ENCODE data around the gene LMO7.
"Not testable (repeated sequence)": the region's sequence is repeated elsewhere in the genome, so short reads cannot be mapped to it uniquely, and the experiment has no call there.

LMO7 gene

DNA sequence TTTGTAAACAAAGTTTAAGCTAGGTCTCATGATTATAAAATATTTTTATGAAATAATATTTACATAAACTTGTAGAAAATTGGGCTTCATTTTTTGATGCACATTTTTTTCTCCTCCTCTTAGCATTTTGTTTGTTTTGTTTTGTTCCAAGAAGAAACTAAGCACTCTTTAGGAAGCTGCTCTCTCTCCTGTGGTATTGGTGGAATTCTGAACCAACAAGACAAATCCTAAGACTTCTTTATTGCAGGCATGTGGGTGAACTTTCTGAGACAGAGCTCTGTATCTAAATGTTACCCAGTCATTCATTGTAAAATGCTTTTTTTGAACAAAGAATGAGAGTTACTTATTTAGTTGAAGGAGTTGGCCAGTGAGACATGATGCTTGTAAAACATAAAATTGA lies 39.3 kb downstream of the LMO7 start:
- Histone ChIP-seq H3K4me3 (ENCODE audit: low read depth, low read length) (no peak overlapping the region), H3K9me3 (ENCODE audit: control insufficient read depth, insufficient read depth, low read length) (no peaks in the 10 kb centered on the region), H3K9ac (ENCODE audit: low read depth, low read length) (no peak overlapping the region), H3K36me3 (ENCODE audit: control insufficient read depth, insufficient read depth, low read length) (no peaks in the 10 kb centered on the region), H3K27ac (ENCODE audit: low read depth, low read length) (no peak overlapping the region), H3K27me3 (ENCODE audit: control insufficient read depth, insufficient read depth, low read length) (no peaks in the 10 kb centered on the region), H3K4me1 (ENCODE audit: control insufficient read depth, insufficient read depth, low read length) (peaks cover 27% of the 10 kb centered on the region)

GRCh38 chr13:75679459-75679858 lies 43.3 kb downstream of the LMO7 start:
- Histone ChIP-seq H3K9ac (ENCODE audit: low read depth, low read length) (no peak overlapping the region), H3K27ac (ENCODE audit: low read depth, low read length) (no peak overlapping the region), H3K4me1 (ENCODE audit: control insufficient read depth, insufficient read depth, low read length) (peaks cover 31% of the 10 kb centered on the region), H3K27me3 (ENCODE audit: control insufficient read depth, insufficient read depth, low read length) (no peaks in the 10 kb centered on the region), H3K4me3 (ENCODE audit: low read depth, low read length) (no peak overlapping the region), H3K9me3 (ENCODE audit: control insufficient read depth, insufficient read depth, low read length) (no peaks in the 10 kb centered on the region), H3K36me3 (ENCODE audit: control insufficient read depth, insufficient read depth, low read length) (no peaks in the 10 kb centered on the region)

DNA sequence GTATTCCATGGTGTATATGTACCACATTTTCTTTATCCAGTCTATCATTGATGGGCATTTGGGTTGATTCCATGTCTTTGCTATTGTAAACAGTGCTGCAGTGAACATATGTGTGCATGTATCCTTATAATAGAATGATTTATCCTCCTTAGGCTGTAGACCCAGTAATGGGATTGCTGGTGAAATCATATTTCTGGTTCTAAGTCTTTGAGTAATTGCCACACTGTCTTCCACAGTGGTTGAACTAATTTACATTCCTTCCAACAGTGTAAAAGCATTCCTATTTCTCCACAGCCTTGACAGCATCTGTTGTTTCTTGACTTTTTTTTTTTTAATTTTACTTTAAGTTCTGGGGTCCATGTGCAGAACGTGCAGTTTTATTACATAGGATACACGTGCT lies 44.1 kb downstream of the LMO7 start:
- peaks cover 34% of the 10 kb centered on the region for H3K4me1 ChIP-seq (ENCODE audit: control insufficient read depth, insufficient read depth, low read length)
- H3K9ac ChIP-seq (ENCODE audit: low read depth, low read length); H3K36me3 ChIP-seq (ENCODE audit: control insufficient read depth, insufficient read depth, low read length); H3K27me3 ChIP-seq (ENCODE audit: control insufficient read depth, insufficient read depth, low read length); H3K9me3 ChIP-seq (ENCODE audit: control insufficient read depth, insufficient read depth, low read length); H3K4me3 ChIP-seq (ENCODE audit: low read depth, low read length); H3K27ac ChIP-seq (ENCODE audit: low read depth, low read length): not testable (repeated sequence)

DNA sequence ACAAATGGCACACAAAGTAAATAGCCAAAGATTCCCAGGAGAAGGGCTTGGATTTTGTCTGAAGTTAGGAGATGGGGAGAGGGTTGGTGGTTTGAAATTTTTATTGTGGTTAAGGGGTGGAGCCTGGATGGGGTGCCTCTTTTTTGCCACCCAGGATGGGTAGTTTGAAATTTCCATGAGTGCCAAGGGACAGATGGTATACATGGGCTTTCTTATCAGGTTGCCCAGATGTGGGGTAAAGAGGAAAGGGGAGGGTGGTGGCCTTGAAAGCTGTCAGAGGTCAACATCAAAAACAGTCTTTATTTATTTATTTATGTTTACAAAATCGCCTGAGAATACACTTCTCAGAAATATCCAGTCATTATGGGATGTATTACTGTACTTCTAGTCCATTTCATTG lies 46.2 kb downstream of the LMO7 start:
- H3K4me3 ChIP-seq (ENCODE audit: low read depth, low read length) = no peak overlapping the region
- H3K9me3 ChIP-seq (ENCODE audit: control insufficient read depth, insufficient read depth, low read length) = no peaks in the 10 kb centered on the region
- peaks cover 15% of the 10 kb centered on the region for H3K4me1 ChIP-seq (ENCODE audit: control insufficient read depth, insufficient read depth, low read length)
- no peak overlapping the region for H3K9ac ChIP-seq (ENCODE audit: low read depth, low read length)
- no peaks in the 10 kb centered on the region for H3K36me3 ChIP-seq (ENCODE audit: control insufficient read depth, insufficient read depth, low read length)
- H3K27me3 ChIP-seq (ENCODE audit: control insufficient read depth, insufficient read depth, low read length) = no peaks in the 10 kb centered on the region
- no peak overlapping the region for H3K27ac ChIP-seq (ENCODE audit: low read depth, low read length)

- H3K27me3 ChIP-seq (ENCODE audit: control insufficient read depth, insufficient read depth, low read length) = no peaks in the 10 kb centered on the region
- H3K4me3 ChIP-seq (ENCODE audit: low read depth, low read length) = no peak overlapping the region
- H3K36me3 ChIP-seq (ENCODE audit: control insufficient read depth, insufficient read depth, low read length) = no peaks in the 10 kb centered on the region
- peak overlapping the region; percentile 80 for H3K27ac ChIP-seq (ENCODE audit: low read depth, low read length)
- H3K9me3 ChIP-seq (ENCODE audit: control insufficient read depth, insufficient read depth, low read length) = no peaks in the 10 kb centered on the region
- H3K9ac ChIP-seq (ENCODE audit: low read depth, low read length) = no peak overlapping the region
- H3K4me1 ChIP-seq (ENCODE audit: control insufficient read depth, insufficient read depth, low read length) = peaks cover 15% of the 10 kb centered on the region
Observed at GRCh38 chr13:75685239-75685697, 49.1 kb downstream of the LMO7 start.

GRCh38 chr13:75687150-75687763 lies 51.1 kb downstream of the LMO7 start:
- Histone ChIP-seq H3K36me3 (ENCODE audit: control insufficient read depth, insufficient read depth, low read length) (no peaks in the 10 kb centered on the region), H3K4me3 (ENCODE audit: low read depth, low read length) (no peak overlapping the region), H3K4me1 (ENCODE audit: control insufficient read depth, insufficient read depth, low read length) (peaks cover 15% of the 10 kb centered on the region), H3K9ac (ENCODE audit: low read depth, low read length) (no peak overlapping the region), H3K9me3 (ENCODE audit: control insufficient read depth, insufficient read depth, low read length) (no peaks in the 10 kb centered on the region), H3K27me3 (ENCODE audit: control insufficient read depth, insufficient read depth, low read length) (no peaks in the 10 kb centered on the region), H3K27ac (ENCODE audit: low read depth, low read length) (no peak overlapping the region)

GRCh38 chr13:75689686-75690085 lies 53.6 kb downstream of the LMO7 start:
- Histone ChIP-seq H3K36me3 (ENCODE audit: control insufficient read depth, insufficient read depth, low read length) (no peaks in the 10 kb centered on the region), H3K27ac (ENCODE audit: low read depth, low read length) (no peak overlapping the region), H3K9ac (ENCODE audit: low read depth, low read length) (no peak overlapping the region), H3K9me3 (ENCODE audit: control insufficient read depth, insufficient read depth, low read length) (no peaks in the 10 kb centered on the region), H3K27me3 (ENCODE audit: control insufficient read depth, insufficient read depth, low read length) (no peaks in the 10 kb centered on the region), H3K4me1 (ENCODE audit: control insufficient read depth, insufficient read depth, low read length) (peaks cover 8% of the 10 kb centered on the region), H3K4me3 (ENCODE audit: low read depth, low read length) (no peak overlapping the region)

DNA sequence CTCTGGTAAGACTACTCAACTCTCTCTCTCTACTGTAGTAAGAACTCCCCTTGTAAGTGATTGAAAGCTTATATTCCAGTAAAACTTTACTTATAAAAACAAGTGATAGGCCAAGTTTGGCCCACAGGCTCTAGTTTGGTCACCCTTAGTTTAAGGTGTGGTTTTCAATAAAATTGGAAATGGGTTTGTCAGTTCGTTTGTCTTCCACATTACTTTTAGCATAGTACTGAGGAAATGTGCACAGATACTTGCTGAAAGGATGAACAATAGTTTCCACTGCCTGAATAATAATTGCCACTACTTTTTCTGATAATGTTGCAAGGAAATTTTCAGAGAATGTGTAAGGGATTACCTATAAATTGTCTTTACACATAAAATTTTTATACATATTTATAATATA lies 54.5 kb downstream of the LMO7 start:
- Histone ChIP-seq H3K27me3 (ENCODE audit: control insufficient read depth, insufficient read depth, low read length) (no peaks in the 10 kb centered on the region), H3K27ac (ENCODE audit: low read depth, low read length) (no peak overlapping the region), H3K36me3 (ENCODE audit: control insufficient read depth, insufficient read depth, low read length) (no peaks in the 10 kb centered on the region), H3K9ac (ENCODE audit: low read depth, low read length) (no peak overlapping the region), H3K9me3 (ENCODE audit: control insufficient read depth, insufficient read depth, low read length) (no peaks in the 10 kb centered on the region), H3K4me3 (ENCODE audit: low read depth, low read length) (no peak overlapping the region), H3K4me1 (ENCODE audit: control insufficient read depth, insufficient read depth, low read length) (no peaks in the 10 kb centered on the region; the same call in 1 of the 2 replicates)

DNA sequence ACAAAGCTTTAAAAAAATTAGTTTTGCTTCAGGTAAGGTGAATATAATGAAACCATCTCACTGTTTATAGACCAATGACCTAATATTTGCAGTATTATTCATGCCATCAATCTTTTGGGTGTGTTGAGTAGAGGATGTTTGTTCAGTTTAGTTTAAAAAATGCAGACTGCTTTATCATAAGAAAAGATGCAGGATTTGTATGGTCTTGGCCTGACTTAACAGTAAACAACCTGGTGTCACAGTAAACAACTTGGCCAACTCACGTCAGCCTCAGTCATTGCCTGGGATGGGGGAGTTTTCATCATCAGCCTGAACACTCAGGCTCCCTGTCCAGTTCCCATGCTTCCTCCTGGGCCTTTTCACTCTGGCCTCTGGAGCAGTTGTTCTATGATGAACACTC lies 55.1 kb downstream of the LMO7 start:
- H3K27me3 ChIP-seq (ENCODE audit: control insufficient read depth, insufficient read depth, low read length) = no peaks in the 10 kb centered on the region
- H3K4me3 ChIP-seq (ENCODE audit: low read depth, low read length) = no peak overlapping the region
- no peaks in the 10 kb centered on the region; the same call in 1 of the 2 replicates for H3K4me1 ChIP-seq (ENCODE audit: control insufficient read depth, insufficient read depth, low read length)
- H3K9me3 ChIP-seq (ENCODE audit: control insufficient read depth, insufficient read depth, low read length) = no peaks in the 10 kb centered on the region
- H3K27ac ChIP-seq (ENCODE audit: low read depth, low read length) = no peak overlapping the region
- no peak overlapping the region for H3K9ac ChIP-seq (ENCODE audit: low read depth, low read length)
- no peaks in the 10 kb centered on the region for H3K36me3 ChIP-seq (ENCODE audit: control insufficient read depth, insufficient read depth, low read length)

GRCh38 chr13:75693227-75693626 lies 57.1 kb downstream of the LMO7 start:
- no peaks in the 10 kb centered on the region for H3K27me3 ChIP-seq (ENCODE audit: control insufficient read depth, insufficient read depth, low read length)
- H3K9ac ChIP-seq (ENCODE audit: low read depth, low read length) = no peak overlapping the region
- no peaks in the 10 kb centered on the region; the same call in 1 of the 2 replicates for H3K9me3 ChIP-seq (ENCODE audit: control insufficient read depth, insufficient read depth, low read length)
- no peak overlapping the region for H3K4me3 ChIP-seq (ENCODE audit: low read depth, low read length)
- H3K36me3 ChIP-seq (ENCODE audit: control insufficient read depth, insufficient read depth, low read length) = no peaks in the 10 kb centered on the region
- H3K4me1 ChIP-seq (ENCODE audit: control insufficient read depth, insufficient read depth, low read length) = no peaks in the 10 kb centered on the region; the same call in 1 of the 2 replicates
- no peak overlapping the region for H3K27ac ChIP-seq (ENCODE audit: low read depth, low read length)

- Histone ChIP-seq H3K27me3 (ENCODE audit: control insufficient read depth, insufficient read depth, low read length) (no peaks in the 10 kb centered on the region), H3K9ac (ENCODE audit: low read depth, low read length) (no peak overlapping the region), H3K36me3 (ENCODE audit: control insufficient read depth, insufficient read depth, low read length) (no peaks in the 10 kb centered on the region), H3K27ac (ENCODE audit: low read depth, low read length) (no peak overlapping the region), H3K9me3 (ENCODE audit: control insufficient read depth, insufficient read depth, low read length) (peaks cover 11% of the 10 kb centered on the region), H3K4me1 (ENCODE audit: control insufficient read depth, insufficient read depth, low read length) (no peaks in the 10 kb centered on the region; the same call in 1 of the 2 replicates), H3K4me3 (ENCODE audit: low read depth, low read length) (no peak overlapping the region)
Observed at GRCh38 chr13:75694722-75695121, 58.6 kb downstream of the LMO7 start.

Measured in HUES48 (cell line).